ENCODE data around the gene ITGA1.

The ITGA1 gene

DNA sequence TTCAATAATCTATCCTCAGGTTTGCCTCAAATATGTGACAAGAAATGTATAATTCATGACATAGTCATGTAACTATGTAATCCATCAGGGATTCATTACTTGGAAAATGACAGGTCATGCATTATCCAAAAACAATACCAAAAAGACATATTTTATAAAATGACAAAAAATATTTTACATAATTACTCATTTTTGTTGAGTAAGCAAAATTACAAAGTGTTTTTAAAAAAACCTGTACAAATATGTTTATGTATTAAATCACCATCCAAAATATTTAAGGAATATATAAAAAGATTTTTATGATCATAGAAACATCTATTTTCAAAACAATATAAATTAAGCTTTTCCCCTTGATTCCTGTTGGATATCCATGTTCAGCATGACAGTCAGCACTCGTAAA lies 164.8 kb downstream of the ITGA1 start:
- TF ChIP-seq, protein P1, sequence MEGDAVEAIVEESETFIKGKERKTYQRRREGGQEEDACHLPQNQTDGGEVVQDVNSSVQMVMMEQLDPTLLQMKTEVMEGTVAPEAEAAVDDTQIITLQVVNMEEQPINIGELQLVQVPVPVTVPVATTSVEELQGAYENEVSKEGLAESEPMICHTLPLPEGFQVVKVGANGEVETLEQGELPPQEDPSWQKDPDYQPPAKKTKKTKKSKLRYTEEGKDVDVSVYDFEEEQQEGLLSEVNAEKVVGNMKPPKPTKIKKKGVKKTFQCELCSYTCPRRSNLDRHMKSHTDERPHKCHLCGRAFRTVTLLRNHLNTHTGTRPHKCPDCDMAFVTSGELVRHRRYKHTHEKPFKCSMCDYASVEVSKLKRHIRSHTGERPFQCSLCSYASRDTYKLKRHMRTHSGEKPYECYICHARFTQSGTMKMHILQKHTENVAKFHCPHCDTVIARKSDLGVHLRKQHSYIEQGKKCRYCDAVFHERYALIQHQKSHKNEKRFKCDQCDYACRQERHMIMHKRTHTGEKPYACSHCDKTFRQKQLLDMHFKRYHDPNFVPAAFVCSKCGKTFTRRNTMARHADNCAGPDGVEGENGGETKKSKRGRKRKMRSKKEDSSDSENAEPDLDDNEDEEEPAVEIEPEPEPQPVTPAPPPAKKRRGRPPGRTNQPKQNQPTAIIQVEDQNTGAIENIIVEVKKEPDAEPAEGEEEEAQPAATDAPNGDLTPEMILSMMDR (IDR thresholded peaks at IDR 0.05; ENCODE audit: insufficient read depth, low read length) = no peak
- TF ChIP-seq POLR2AphosphoS5 (IDR thresholded peaks at IDR 0.05; ENCODE audit: low read depth) = no peak
- no peak for TF ChIP-seq GABPA (IDR thresholded peaks at IDR 0.05; ENCODE audit: low read depth)
- no peak for TF ChIP-seq SPI1 (IDR thresholded peaks at IDR 0.05; ENCODE audit: borderline replicate concordance, low read depth)
- TF ChIP-seq REST (IDR thresholded peaks at IDR 0.05; ENCODE audit: insufficient replicate concordance, low read depth) = no peak
- H3K27ac ChIP-seq (replicated peaks) = no peak overlapping the region
- no peak overlapping the region for H3K4me3 ChIP-seq (replicated peaks; ENCODE audit: insufficient read depth, low read length)
- no peak for DNase-seq (ENCODE audit: low read depth in 1 of 2, low spot score in 1 of 2)
- H3K27me3 ChIP-seq (ENCODE audit: insufficient read depth, poor library complexity, severe bottlenecking) = no peaks in the 10 kb centered on the region

GRCh38 chr5:52956014-52956413 lies 168.3 kb downstream of the ITGA1 start:
- H3K4me3 ChIP-seq (replicated peaks; ENCODE audit: insufficient read depth, low read length) = no peak overlapping the region
- H3K27ac ChIP-seq (replicated peaks) = no peak overlapping the region
- DNase-seq (ENCODE audit: low read depth in 1 of 2, low spot score in 1 of 2) = no peak
- H3K27me3 ChIP-seq (ENCODE audit: insufficient read depth, poor library complexity, severe bottlenecking) = no peaks in the 10 kb centered on the region
- no peak for TF ChIP-seq GABPA (IDR thresholded peaks at IDR 0.05; ENCODE audit: low read depth)
- TF ChIP-seq, protein P1 (IDR thresholded peaks at IDR 0.05; ENCODE audit: insufficient read depth, low read length) = no peak

- no peak for TF ChIP-seq SPI1 (IDR thresholded peaks at IDR 0.05; ENCODE audit: borderline replicate concordance, low read depth)
- no peak for TF ChIP-seq REST (IDR thresholded peaks at IDR 0.05; ENCODE audit: insufficient replicate concordance, low read depth)
- TF ChIP-seq GABPA (IDR thresholded peaks at IDR 0.05; ENCODE audit: low read depth) = no peak
- no peak for TF ChIP-seq POLR2AphosphoS5 (IDR thresholded peaks at IDR 0.05; ENCODE audit: low read depth)
- TF ChIP-seq, protein P1 (IDR thresholded peaks at IDR 0.05; ENCODE audit: insufficient read depth, low read length) = no peak
- Histone ChIP-seq H3K27ac (replicated peaks) (no peak overlapping the region), H3K27me3 (ENCODE audit: insufficient read depth, poor library complexity, severe bottlenecking) (no peaks in the 10 kb centered on the region), H3K4me3 (replicated peaks; ENCODE audit: insufficient read depth, low read length) (no peak overlapping the region)
- no peak for DNase-seq (ENCODE audit: low read depth in 1 of 2, low spot score in 1 of 2)
These were observed 169.4 kb downstream of the ITGA1 start for GRCh38 chr5:52956915-52957747.
